Motor neuron (in vitro differentiated cells): ENCODE results near the gene TUBA8. TPM values are rescaled to one million over a fixed set of nuclear protein-coding genes. Genes with fewer than 3 reads are reported as not detected.
"Not testable (repeated sequence)": the region's sequence is repeated elsewhere in the genome, so short reads cannot be mapped to it uniquely, and the experiment has no call there.

Experiments used
- ATAC-seq, 8 experiments: fragments of 200-7000 bp; cut with Tn5 transposase; replicated peaks in 6 of 8; 2 replicates each; pipeline ENCODE4 v1.8.0; 2021; ENCODE audit warnings: mild to moderate bottlenecking in 8 of 8, moderate library complexity in 8 of 8
- H3K27ac ChIP-seq, 2 donors: fragments of 250-450 bp; sonication (Bioruptor Pico); 2 replicates each; pipeline ENCODE4 v1.9.0; 2021; ENCODE audit warnings: antibody characterized with exemption in 2 of 2, mild to moderate bottlenecking in 2 of 2, moderate library complexity in 1 of 2
- H3K4me1 ChIP-seq, 2 donors: fragments of 250-450 bp; sonication (Bioruptor Pico); replicated peaks in 1 of 2; 2 replicates each; pipeline ENCODE4 v1.6.1; 2021; ENCODE audit warnings: antibody characterized with exemption in 2 of 2, mild to moderate bottlenecking in 2 of 2, moderate library complexity in 1 of 2
- H3K4me3 ChIP-seq, 5 donors: fragments of 250-450 bp; sonication (Bioruptor Pico); 2 replicates each; pipeline ENCODE4 v1.9.0; 2021; ENCODE audit warnings: antibody characterized with exemption in 5 of 5, mild to moderate bottlenecking in 5 of 5, moderate library complexity in 4 of 5
- WGBS, 10 experiments: fragments of 450-650 bp; shearing (Covaris generic); methylation state at CpG; one replicate each; pipeline ENCODE4 v1.0.0; 2022; 5-methylcytosine and 5-hydroxymethylcytosine counted together
- in situ Hi-C, 9 experiments: fragments of 400-800 bp; cut with MboI; loops; one replicate each; pipeline ENCODE4 v1.15.0; 2021; ENCODE audit warnings: low sequenced_read_pairs in 9 of 9, low pct_unique_long_range_greater_than_20kb in 2 of 9; ENCODE audit not compliant: unreplicated experiment in 9 of 9
- total RNA-seq, 8 experiments: library from RNA; unstranded; fragments of 300-600 nt; gene quantifications; 2 replicates each; pipeline versions ENCODE4 v1.2.3 to v1.2.4, GENCODE V29; 2022

The TUBA8 gene
- total RNA-seq, 8 experiments from 2014 or later: 0.54 to 2.5 (median 2.0) TPM

- in situ Hi-C loops: no loop called here
- 81 to 95% (median 88%) methylated on average over 4 to 8 of the region's 8 CpGs for WGBS, 10 experiments
- Histone ChIP-seq H3K27ac (no peak overlapping the region), H3K4me1 (no peaks in the 10 kb centered on the region), H3K4me3 (no peak overlapping the region)
- ATAC-seq: no peak
Measured at GRCh38 chr22:18152519-18152918, 41.9 kb downstream of the TUBA8 start.

DNA sequence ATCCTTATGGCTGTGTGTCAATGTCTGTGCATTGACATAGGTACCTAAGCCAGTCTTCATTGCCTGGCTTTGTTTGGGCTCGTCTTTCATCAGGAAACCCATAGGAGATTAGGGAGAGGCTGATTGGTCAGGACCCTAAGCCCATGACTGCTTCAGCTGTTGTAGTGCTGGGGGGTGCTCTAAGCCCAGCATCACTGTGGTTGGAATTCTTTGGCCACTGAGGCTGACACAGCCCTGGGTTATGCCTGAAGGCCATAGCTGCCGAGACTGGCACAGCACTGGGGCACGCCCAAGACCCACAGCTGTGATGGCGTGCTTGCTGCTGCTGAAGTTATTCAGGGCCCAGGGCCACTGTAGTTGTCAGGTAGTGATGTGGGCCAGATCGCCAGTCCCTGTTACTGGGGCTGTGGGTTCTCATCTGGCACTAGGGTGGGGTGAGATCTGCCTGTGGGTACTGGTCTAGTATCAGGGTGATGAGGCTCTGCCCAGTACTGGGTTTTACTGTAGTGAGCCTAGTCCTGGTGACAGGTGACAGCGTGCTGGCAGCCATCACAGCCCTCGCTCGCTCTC lies 44.3 kb downstream of the TUBA8 start:
- Histone ChIP-seq H3K4me1 (no peaks in the 10 kb centered on the region), H3K27ac (no peak overlapping the region), H3K4me3 (no peak overlapping the region)
- in situ Hi-C loops: no loop called here
- no peak for ATAC-seq
- 71 to 100% (median 87%) methylated on average over 1 to 6 of the region's 8 CpGs; no CpG with 5 or more reads in 5 of the 10 experiments for WGBS, 10 experiments

GRCh38 chr22:18155546-18155945 lies 44.9 kb downstream of the TUBA8 start:
- 97% methylated on average over 11 of the region's 34 CpGs; no CpG with 5 or more reads in 9 of the 10 experiments for WGBS, 10 experiments
- in situ Hi-C loops, H3K4me1 ChIP-seq, ATAC-seq, H3K27ac ChIP-seq, H3K4me3 ChIP-seq: not testable (repeated sequence)

DNA sequence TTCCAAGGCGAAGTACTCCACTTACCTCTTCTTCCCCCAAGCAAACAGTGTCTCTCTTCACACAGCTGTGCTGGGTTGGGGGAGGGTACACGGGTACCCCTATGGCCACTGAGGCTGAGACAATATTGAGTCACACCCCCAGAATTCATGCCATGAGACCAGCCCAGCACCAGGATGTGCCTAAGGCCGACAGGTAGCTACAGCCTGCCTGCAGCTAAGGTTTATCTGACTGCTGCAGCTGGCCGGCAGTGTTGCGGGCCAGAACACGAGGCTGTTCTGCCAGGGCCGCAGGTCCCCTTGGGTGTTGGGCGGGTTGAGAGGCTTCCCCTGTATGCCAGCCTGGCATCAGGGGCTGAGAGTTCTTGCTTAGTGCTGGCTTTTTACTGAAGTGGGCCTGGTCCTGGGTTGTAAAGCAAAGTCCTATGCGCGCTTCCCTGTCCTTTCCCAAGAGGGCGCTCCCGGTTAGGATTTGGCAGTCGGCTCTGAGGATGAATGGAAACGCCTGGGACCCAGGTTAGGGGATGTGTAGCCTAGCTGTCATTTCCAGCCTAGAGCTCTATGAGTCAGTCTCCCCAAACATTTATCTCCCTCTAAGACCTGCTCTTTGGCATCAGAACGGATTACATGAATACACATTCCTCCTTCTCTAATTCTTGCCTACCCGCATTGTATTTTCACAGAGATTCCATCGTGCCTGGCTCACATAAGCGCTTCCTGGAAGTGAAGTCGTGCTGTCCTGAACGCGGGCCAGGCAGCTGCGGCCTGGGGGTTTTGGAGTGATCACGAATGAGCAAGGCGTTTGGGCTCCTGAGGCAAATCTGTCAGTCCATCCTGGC lies 46.5 kb downstream of the TUBA8 start:
- Histone ChIP-seq H3K27ac (no peak overlapping the region), H3K4me1 (no peaks in the 10 kb centered on the region), H3K4me3 (no peak overlapping the region)
- 0 to 46% (median 34%) methylated on average over 1 to 13 of the region's 24 CpGs; no CpG with 5 or more reads in 1 of the 10 experiments for WGBS, 10 experiments
- in situ Hi-C loops: no loop called here
- peak; percentile 77 to 98 (median 97) for ATAC-seq

DNA sequence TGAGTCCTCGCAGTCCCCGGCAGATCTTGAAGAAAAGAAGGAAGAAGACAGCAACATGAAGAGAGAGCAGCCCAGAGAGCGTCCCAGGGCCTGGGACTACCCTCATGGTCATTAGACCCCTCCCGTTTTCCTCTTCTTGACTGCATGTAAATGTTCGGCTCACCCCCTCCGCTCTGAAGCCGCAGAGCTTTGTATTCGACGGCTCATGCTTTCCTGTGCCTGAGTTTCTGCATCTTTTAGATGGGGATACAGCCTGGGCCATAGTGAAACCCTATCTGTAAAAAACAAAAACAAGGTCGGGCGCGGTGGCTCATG lies 47.1 kb downstream of the TUBA8 start:
- Histone ChIP-seq H3K4me3 (no peak overlapping the region), H3K4me1 (no peaks in the 10 kb centered on the region), H3K27ac (no peak overlapping the region)
- ATAC-seq: peak in 1 of 8 experiments; percentile 17
- in situ Hi-C loops: no loop called here
- WGBS, 10 experiments: 29 to 100% (median 77%) methylated on average over 1 to 11 of the region's 12 CpGs; no CpG with 5 or more reads in 2 of the 10 experiments

DNA sequence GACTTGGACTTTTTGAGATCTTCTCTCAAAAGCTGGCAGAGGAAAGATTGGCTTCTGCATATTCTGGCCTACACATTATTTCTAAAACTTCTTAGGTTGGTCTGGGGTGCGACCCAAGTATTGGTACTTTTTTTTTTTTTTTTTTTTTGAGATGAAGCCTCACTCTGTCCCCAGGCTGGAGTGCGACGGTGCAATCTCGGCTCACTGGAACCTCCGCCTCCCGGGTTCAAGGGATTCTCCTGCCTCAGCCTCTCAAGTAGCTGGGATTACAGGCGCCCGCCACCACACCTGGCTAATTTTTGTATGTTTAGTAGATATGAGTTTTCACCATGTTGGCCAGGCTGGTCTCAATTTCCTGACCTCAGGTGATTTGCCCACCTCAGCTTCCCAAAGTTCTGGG lies 50.0 kb downstream of the TUBA8 start:
- H3K4me1 ChIP-seq, in situ Hi-C loops, H3K4me3 ChIP-seq, ATAC-seq, H3K27ac ChIP-seq: not testable (repeated sequence)
- 80 to 100% (median 97%) methylated on average over 1 to 5 of the region's 8 CpGs; no CpG with 5 or more reads in 1 of the 10 experiments for WGBS, 10 experiments

GRCh38 chr22:18163843-18164242 lies 53.2 kb downstream of the TUBA8 start:
- H3K4me3 ChIP-seq, H3K27ac ChIP-seq, H3K4me1 ChIP-seq, in situ Hi-C loops: not testable (repeated sequence)
- 33 to 75% (median 54%) methylated on average over 1 to 3 of the region's 7 CpGs; no CpG with 5 or more reads in 5 of the 10 experiments for WGBS, 10 experiments
- ATAC-seq: peak in 1 of 8 experiments; percentile 3

DNA sequence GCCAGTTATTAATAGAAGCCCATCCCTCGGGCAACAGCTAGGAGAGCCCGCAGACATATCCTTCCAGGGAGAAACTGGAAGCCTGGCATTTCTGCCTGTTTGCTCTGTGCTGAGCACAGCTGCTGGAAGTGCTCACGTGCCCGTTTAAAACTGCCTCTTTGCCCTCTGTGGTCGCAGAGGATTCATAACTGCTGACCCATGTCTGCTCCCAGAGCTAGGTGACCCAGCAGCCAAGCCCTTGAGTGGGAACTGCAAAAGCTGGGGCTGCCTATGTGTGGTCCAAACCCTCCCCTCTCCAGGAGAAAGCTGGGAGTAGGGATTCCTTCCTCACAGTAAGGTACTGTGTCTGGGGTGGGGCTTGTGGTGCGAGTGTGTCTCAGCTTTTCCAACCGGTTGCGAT lies 54.0 kb downstream of the TUBA8 start:
- H3K4me1 ChIP-seq, H3K27ac ChIP-seq, H3K4me3 ChIP-seq, in situ Hi-C loops: not testable (repeated sequence)
- ATAC-seq: peak in 6 of 8 experiments; percentile 26 to 81 (median 58)
- no CpG with 5 or more reads among the region's 8 CpGs for WGBS, 10 experiments

GRCh38 chr22:18165356-18165755 lies 54.7 kb downstream of the TUBA8 start:
- WGBS, 10 experiments: no CpG with 5 or more reads among the region's 7 CpGs
- H3K4me3 ChIP-seq, ATAC-seq, in situ Hi-C loops, H3K4me1 ChIP-seq, H3K27ac ChIP-seq: not testable (repeated sequence)

DNA sequence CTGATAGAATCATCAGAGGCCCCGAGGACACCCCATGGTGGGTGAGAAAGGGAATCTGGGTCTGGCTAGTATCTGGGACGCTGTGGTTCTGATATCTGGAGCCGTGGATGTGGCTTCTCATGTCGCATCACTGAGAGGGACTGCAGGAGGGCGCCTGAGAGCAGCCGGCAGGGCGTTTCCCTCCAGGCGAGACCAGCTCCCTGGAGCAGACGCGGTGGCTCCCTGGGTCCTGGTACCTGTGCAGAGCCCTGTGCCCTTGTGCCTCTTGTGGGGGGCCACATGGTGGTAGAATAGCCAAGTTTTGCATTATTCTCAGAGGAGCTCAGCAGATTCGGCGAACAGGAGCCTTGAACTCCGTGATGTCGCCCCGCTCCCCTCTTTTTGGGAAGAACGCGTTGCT lies 59.7 kb downstream of the TUBA8 start:
- in situ Hi-C loops: not testable (repeated sequence)

DNA sequence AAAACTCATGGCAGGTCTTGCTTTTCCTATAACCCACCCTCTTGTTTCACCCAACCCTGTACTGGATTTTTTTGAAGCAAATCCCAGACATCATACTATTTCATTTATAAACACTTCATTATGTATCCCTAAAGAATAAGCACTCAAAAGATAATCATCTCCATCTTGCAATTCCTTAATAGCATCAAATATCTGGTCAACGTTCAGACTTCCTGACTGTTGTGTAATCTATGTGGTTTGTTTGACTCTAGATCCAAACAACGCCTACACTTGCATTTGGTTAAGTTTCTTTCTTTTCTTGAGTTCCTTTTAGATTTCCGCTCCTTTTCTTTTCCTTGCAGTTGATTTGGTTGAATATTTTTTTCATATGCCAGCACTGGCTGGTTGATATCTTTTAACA lies 61.6 kb downstream of the TUBA8 start:
- H3K4me3 ChIP-seq, in situ Hi-C loops, H3K4me1 ChIP-seq, H3K27ac ChIP-seq: not testable (repeated sequence)
- peak in 2 of 8 experiments; percentile 16 to 35 for ATAC-seq
- 0 to 83% (median 70%) methylated on average over 1 to 2 of the region's 3 CpGs; no CpG with 5 or more reads in 6 of the 10 experiments for whole genome bisulfite sequencing, 10 experiments

More for the DNA sequence above, 59.7 kb downstream of the TUBA8 start:
- H3K4me1 ChIP-seq, ATAC-seq, H3K27ac ChIP-seq, H3K4me3 ChIP-seq: not testable (repeated sequence)
- WGBS, 10 experiments: no CpG with 5 or more reads among the region's 17 CpGs

DNA sequence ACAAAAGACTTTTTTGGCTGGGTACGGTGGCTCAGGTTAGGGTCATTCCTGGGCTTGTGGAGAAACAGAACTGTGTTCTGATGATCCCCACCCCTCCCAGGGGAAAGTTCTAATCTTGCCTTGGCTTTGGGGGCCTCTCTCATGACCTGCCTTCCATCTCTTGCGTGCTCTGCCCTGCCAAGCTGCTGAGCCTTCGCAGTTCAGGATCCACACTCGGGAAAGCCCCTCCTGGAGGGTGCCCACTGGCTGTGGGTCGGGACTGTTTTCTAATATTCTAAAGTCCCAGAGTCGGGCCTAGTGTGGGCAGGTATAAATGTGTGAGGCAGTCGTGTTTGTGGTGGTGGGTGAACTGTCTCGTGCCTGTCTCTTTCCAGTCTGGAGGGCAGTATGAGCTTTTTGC lies 62.2 kb downstream of the TUBA8 start:
- H3K27ac ChIP-seq, ATAC-seq, H3K4me1 ChIP-seq, in situ Hi-C loops, H3K4me3 ChIP-seq: not testable (repeated sequence)
- 56% methylated on average over 3 of the region's 8 CpGs; no CpG with 5 or more reads in 9 of the 10 experiments for WGBS, 10 experiments

DNA sequence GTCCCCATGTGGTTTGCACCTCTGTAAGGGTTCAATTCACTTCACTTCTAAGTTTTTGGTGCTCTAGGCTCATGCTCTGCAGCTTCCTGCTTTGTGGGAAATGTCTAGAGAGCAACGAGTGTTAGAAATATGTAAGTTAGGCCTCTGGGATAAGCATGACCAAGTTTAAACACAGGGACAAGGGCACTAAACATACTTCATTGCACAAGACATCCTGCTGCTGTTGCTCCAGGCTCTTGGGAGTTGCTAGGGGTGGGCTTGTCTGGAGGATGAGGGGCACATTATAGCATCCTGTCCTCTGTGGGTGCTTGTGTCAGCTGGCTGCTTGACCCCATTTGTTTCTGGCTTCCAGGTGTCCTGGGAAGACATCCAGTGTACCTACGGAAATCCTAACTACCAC lies 62.8 kb downstream of the TUBA8 start:
- H3K27ac ChIP-seq, ATAC-seq, in situ Hi-C loops, H3K4me1 ChIP-seq, H3K4me3 ChIP-seq: not testable (repeated sequence)
- no CpG with 5 or more reads among the region's 2 CpGs for WGBS, 10 experiments
